ENCODE measurements around the gene TMEM117.

TMEM117 gene

DNA sequence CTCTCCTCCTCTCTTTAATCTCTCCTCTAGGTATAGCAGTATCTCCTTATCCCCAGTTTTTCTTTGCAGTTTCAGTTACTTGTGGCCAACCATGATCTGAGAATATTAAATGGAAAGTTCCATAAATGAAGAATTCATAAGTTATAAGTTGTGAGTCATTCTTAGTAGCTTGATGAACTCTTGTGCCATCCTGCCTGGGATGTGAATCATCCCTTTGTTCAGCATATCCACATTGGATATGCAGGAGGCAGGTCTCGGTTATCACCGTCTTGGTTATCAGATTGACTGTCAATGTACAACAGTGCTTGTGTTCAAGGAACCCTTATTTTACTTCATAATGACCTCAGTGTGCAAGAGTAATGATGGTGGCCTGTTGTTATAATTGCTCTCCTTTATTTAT is 134.0 kb downstream of the TMEM117 start:
- ATAC-seq, result peak; percentile 86

DNA sequence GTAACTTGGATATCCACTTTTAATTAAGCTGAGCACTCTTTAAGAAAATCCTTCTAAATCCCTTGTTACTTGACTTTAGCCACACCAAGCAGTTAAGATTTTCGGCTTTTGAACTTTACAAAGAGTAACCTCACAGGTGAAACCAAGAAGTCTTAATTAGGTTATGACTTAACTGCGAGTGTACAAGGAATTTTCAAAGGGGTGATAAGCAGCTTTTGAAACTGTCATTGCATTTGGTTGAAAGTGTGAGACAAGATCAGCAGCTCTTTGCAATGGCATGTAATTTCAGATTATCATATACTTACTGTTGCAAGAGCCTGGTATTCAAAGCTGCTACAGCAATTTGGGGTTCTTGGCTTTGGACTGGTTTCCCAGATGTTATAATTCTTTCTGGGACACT is 137.5 kb downstream of the TMEM117 start:
- TF ChIP-seq TOX (CRISPR knock-in tag; IDR thresholded peaks at IDR 0.05; ENCODE audit: borderline replicate concordance) (no peak), ZNF565 (CRISPR knock-in tag; conservative IDR thresholded peaks at IDR 0.05; ENCODE audit: low read depth) (no peak), ARNTL (CRISPR knock-in tag; IDR thresholded peaks at IDR 0.05; ENCODE audit: borderline replicate concordance, low read depth) (no peak), ESRRG (CRISPR knock-in tag; IDR thresholded peaks at IDR 0.05) (no peak), CREB5 (CRISPR knock-in tag; IDR thresholded peaks at IDR 0.05; ENCODE audit: low read depth) (no peak), ISL1 (CRISPR knock-in tag; IDR thresholded peaks at IDR 0.05) (no peak), BACH2 (CRISPR knock-in tag; IDR thresholded peaks at IDR 0.05; ENCODE audit: borderline replicate concordance) (no peak), SNAI2 (CRISPR knock-in tag; IDR thresholded peaks at IDR 0.05) (no peak), TCF4 (CRISPR knock-in tag; IDR thresholded peaks at IDR 0.05; ENCODE audit: borderline replicate concordance) (no peak)
- ATAC-seq, result no peak

More for the DNA sequence above, 134.0 kb downstream of the TMEM117 start:
- TF ChIP-seq ZFP30 (CRISPR knock-in tag; IDR thresholded peaks at IDR 0.05) (no peak), CREB5 (CRISPR knock-in tag; IDR thresholded peaks at IDR 0.05; ENCODE audit: low read depth) (no peak), SNAI2 (CRISPR knock-in tag; IDR thresholded peaks at IDR 0.05) (no peak), ISL1 (CRISPR knock-in tag; IDR thresholded peaks at IDR 0.05) (no peak; the same call in 1 of the 2 replicates), ZC3H10 (CRISPR knock-in tag; IDR thresholded peaks at IDR 0.05) (no peak)
- TF ChIP-seq, protein P1, sequence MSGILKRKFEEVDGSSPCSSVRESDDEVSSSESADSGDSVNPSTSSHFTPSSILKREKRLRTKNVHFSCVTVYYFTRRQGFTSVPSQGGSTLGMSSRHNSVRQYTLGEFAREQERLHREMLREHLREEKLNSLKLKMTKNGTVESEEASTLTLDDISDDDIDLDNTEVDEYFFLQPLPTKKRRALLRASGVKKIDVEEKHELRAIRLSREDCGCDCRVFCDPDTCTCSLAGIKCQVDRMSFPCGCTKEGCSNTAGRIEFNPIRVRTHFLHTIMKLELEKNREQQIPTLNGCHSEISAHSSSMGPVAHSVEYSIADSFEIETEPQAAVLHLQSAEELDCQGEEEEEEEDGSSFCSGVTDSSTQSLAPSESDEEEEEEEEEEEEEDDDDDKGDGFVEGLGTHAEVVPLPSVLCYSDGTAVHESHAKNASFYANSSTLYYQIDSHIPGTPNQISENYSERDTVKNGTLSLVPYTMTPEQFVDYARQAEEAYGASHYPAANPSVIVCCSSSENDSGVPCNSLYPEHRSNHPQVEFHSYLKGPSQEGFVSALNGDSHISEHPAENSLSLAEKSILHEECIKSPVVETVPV (CRISPR knock-in tag; IDR thresholded peaks at IDR 0.05), result no peak

DNA sequence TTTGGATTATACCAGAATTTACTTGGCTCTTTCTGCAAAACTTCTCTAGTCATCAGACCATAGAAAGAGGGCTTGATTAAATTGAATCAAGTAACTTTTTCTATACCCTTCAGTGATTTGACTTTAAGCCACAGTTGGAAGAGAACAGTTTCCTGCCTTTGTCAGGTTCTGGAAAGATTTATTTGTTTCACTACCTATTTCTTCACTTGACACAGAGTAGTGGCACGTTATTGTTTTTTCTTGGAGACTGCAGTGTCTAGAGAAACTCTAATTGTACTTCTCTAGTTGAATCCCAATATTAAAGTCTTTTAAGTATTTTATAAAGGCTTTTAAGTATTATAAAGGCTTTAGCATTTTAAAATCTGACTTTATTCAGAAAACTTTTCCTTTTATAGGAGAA is 138.1 kb downstream of the TMEM117 start:
- TF ChIP-seq PPARA (CRISPR knock-in tag; IDR thresholded peaks at IDR 0.05; ENCODE audit: borderline replicate concordance), result no peak
- TF ChIP-seq CSDC2 (CRISPR knock-in tag; IDR thresholded peaks at IDR 0.05), result no peak
- TF ChIP-seq ZNF70 (CRISPR knock-in tag; IDR thresholded peaks at IDR 0.05), result no peak
- TF ChIP-seq PATZ1 (CRISPR knock-in tag; IDR thresholded peaks at IDR 0.05; ENCODE audit: borderline replicate concordance), result no peak
- no peak for TF ChIP-seq ZNF8 (CRISPR knock-in tag; IDR thresholded peaks at IDR 0.05)
- no peak for TF ChIP-seq TOX (CRISPR knock-in tag; IDR thresholded peaks at IDR 0.05; ENCODE audit: borderline replicate concordance)
- no peak for TF ChIP-seq ZNF565 (CRISPR knock-in tag; conservative IDR thresholded peaks at IDR 0.05; ENCODE audit: low read depth)
- TF ChIP-seq, protein P2, sequence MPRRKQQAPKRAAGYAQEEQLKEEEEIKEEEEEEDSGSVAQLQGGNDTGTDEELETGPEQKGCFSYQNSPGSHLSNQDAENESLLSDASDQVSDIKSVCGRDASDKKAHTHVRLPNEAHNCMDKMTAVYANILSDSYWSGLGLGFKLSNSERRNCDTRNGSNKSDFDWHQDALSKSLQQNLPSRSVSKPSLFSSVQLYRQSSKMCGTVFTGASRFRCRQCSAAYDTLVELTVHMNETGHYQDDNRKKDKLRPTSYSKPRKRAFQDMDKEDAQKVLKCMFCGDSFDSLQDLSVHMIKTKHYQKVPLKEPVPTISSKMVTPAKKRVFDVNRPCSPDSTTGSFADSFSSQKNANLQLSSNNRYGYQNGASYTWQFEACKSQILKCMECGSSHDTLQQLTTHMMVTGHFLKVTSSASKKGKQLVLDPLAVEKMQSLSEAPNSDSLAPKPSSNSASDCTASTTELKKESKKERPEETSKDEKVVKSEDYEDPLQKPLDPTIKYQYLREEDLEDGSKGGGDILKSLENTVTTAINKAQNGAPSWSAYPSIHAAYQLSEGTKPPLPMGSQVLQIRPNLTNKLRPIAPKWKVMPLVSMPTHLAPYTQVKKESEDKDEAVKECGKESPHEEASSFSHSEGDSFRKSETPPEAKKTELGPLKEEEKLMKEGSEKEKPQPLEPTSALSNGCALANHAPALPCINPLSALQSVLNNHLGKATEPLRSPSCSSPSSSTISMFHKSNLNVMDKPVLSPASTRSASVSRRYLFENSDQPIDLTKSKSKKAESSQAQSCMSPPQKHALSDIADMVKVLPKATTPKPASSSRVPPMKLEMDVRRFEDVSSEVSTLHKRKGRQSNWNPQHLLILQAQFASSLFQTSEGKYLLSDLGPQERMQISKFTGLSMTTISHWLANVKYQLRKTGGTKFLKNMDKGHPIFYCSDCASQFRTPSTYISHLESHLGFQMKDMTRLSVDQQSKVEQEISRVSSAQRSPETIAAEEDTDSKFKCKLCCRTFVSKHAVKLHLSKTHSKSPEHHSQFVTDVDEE (CRISPR knock-in tag; IDR thresholded peaks at IDR 0.05), result no peak
- TF ChIP-seq ARNTL (CRISPR knock-in tag; IDR thresholded peaks at IDR 0.05; ENCODE audit: borderline replicate concordance, low read depth), result no peak
- no peak for TF ChIP-seq TCF4 (CRISPR knock-in tag; IDR thresholded peaks at IDR 0.05; ENCODE audit: borderline replicate concordance)
- no peak for TF ChIP-seq CREB5 (CRISPR knock-in tag; IDR thresholded peaks at IDR 0.05; ENCODE audit: low read depth)
- TF ChIP-seq SNAI2 (CRISPR knock-in tag; IDR thresholded peaks at IDR 0.05), result no peak
- no peak for TF ChIP-seq ZFP3 (CRISPR knock-in tag; IDR thresholded peaks at IDR 0.05)
- TF ChIP-seq POU6F1 (CRISPR knock-in tag; IDR thresholded peaks at IDR 0.05; ENCODE audit: borderline replicate concordance, low read depth), result no peak
- TF ChIP-seq, protein P1 (CRISPR knock-in tag; IDR thresholded peaks at IDR 0.05), result no peak
- no peak for TF ChIP-seq OSR1 (CRISPR knock-in tag; IDR thresholded peaks at IDR 0.05)
- ATAC-seq, result no peak

Measured in SK-N-SH treated with all-trans-retinoic acid at 6 μM for 48 hours (cell line).